Endothelial cell of hepatic sinusoid (primary cell): ENCODE measurements around the gene MST1.

ENCODE experiments used
- in situ Hi-C: cut with HindIII; loops from 2 replicates; pipeline ENCODE4 v1.10.0; 2017; ENCODE audit warnings: low sequenced_read_pairs

Gene MST1

DNA sequence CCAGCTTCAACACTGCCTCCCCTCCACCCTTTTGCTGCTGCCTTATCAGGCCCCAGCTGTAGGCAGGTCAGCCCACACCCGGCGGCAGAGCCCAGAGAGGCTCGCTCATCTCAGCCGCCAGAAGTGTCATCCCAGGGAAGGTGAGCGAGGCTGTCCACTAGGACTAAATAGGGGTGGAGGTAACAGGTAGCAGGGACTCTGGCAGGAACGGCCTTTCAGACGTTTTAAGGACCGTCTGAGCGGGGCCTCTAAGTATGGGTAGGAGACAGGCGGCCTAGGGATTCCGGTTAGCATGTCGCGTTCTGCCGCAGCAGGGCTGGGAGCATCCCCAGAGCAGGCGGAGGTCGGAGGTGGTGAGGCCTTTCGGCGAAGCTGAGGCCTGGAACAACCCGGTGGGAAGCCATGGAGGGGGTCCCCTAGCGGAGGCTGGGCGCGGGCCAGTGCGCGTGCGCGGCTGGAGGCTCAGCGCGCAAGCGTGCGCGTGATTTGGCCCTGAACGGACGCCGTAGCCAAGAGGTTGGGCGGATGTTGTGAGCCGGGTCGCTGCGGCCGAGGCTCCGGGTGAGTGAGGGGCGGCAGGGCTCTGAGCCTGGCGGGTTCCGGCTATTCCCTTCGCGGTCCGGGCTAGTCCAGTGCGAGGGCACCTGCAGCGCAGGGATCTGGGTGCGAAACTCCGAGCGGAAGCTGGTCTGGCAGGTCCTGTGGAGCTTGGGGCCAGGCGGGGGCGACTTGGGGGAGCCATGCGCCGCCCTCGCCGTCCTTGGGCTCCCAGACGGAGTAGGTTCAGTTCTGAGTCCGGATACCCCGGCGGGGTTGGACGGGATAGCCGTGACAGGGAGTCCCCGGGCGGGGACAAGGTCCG is at the start of gene MST1, which contains the start of gene RNF123:
MST1 (minus strand) TSS at position 429 of the 862 bp plus-strand sequence. CDS start 783 bp downstream, outside the sequence.
RNF123 (plus strand) TSS at position 512 of the 862 bp plus-strand sequence. CDS start 1,609 bp downstream, outside the sequence.
- in situ Hi-C loops: no loop called here

DNA sequence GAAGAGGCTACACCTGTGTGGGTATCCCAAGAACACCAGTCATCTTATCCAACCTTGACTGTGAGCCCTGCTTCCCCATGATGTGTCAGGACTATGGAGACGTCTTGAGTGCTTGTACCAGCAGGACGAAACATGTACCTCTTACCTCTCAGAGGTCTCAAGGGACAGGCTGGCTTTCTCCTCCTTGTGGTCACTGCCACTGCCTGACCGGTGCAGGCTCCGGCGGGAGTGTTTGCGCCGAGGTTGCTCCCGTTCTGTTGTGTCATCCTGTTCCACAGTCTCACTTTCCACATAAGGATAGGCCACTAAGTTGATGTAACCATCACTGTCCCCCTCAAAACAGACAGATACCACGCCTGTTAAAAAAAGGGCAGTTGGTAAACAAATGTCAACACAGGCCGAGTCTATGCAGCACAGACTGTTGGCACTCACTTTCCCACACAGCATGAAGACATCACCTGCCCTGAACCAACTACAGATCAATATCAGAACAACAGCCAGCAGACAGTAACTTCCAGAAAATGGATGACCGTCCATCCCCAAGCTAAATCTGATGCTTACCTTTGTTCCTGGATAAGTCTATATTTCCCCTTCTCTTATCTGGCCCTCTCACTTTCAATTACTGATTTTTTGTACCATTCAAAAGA is 48.9 kb upstream of the MST1 start:
- in situ Hi-C loops: no loop called here

DNA sequence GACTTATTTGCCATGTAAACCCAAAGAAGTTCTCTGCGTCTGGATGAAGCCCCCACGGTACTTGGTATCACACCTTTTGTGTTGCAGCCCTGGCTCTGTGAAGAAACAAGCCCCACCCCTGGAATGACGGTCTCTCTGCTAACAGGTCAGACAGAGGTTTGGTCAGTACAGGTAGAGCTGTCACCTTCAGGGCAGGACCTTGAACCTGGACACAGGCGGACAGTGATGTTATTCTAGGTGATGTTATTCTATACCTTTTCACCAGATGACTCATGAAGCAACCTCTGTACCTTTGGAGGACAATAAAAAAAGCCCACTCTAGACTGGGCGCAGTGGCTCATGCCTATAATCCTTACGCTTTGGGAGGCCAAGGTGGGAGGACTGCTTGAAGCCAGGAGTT is 45.5 kb upstream of the MST1 start:
- in situ Hi-C loops: no loop called here

DNA sequence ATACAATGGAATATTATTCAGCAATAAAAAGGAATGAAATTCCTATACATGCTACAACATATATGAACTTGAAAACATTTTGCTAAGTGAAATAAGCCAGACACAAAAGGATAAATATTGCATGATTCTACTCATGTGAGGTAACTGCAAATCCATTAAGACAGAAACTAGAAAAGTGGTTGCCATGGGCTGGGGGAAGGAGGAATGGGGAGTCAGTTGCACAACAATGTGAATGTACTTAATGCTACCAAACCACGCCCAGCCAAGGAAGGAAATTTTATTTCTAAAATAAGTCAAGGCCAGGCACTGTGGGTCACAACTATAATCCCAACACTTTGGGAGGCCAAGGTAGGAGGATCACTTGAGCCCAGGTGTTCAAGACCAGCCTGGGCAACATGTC is 44.3 kb upstream of the MST1 start:
- in situ Hi-C loops: no loop called here

DNA sequence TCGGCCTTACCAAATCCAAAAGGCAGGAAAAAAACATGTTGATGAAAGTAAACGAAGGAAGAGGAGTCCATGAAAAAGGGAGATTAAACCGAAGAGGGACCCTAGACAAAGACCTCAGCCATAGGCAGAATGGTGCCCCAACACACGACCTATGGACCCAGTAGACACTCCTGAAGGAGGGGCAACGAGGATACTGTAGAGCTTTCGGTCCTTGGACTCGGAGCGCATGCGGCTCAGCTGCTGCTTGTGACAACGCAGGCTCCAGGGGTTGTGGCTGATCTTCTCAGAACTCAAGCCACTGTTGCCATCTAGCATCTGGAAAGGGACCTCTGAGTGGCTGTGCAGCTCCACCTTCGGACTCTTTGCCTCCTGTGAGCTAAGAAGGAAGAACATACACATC is 43.3 kb upstream of the MST1 start:
- in situ Hi-C loops: no loop called here

DNA sequence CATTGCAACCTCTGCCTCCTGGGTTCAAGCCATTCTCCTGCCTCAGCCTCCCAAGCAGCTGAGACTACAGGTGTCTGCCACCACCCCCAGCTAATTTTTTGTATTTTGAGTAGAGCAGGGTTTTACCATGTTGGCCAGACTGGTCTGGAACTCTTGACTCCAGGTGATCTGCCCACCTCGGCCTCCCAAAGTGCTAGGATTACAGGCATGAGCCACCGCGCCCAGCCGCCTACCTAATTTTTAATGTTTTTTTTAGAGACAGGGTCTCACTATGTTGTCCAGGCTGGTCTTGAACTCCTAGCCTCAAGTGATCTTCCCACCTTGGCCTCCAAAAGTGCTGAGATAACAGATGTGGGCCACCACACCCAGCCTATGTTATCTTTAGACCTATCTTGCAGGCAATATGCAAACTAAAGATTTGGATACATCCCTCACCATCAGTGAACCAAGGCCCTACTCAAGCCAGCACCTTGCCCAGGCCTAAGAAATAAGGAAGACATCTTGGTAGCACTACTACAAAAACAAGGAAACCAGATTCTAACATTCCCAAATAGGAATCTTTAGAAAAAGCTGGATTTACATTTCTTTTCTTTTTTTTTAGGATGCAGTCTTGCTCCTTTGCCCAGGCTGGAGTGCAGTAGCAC is 40.8 kb upstream of the MST1 start:
- in situ Hi-C loops: no loop called here

DNA sequence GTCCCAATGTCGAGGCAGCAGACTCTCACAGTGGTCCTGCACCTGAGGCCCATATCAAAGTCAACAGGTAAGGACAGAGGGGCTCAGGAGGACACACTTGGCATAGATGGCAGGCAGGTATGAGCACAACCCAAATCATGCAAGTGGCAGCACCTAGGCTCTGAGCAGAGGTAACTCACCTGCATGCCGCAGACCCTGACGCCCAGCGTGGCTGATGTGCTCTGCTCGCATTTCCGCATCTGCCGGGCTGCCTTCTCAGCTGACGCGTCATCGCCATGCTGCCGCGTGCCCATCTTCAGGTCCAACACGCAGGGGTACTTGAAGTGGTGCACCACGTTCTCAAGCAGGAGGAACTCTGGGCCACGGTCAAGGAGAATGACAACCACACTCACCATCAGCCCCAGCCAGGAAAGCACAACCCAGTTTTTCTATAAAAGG is 38.7 kb upstream of the MST1 start:
- in situ Hi-C loops: no loop called here

DNA sequence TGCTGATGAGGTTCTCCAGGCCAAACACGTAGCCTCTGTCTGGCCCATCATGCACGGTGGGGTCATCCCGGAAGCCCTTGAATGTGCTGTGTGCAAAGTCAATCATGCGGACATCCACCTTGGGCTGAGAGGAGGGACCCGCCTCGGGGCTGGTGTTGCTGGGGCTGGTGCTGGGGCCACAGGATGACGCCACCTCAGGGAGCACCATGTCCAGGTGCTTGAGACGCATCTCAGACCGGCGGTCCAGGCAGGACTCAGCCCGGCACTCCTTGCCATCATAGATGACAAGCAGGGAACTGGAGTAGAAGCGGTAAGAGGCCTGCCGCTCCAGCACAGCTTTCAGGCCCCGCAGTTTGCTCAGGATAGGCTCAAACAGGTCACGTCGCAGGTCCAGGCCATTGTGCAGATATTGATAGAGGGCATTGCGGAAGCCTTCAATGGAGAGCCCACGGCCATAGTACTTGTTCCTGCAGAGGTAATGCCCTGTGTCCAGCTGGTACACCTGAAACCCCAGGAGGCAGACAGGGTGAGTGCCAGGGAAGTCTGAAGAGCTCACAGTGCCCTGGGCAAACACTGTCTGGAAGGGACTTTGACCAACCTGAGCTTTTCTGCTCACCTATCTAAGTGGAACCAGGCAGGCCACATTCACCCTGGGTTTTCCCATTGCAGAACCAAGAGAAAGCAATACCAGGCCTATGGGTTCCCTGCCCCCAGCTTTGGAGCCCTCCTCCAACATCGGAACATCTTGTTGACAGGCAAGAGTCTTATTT is 38.1 kb upstream of the MST1 start:
- in situ Hi-C loops: no loop called here

DNA sequence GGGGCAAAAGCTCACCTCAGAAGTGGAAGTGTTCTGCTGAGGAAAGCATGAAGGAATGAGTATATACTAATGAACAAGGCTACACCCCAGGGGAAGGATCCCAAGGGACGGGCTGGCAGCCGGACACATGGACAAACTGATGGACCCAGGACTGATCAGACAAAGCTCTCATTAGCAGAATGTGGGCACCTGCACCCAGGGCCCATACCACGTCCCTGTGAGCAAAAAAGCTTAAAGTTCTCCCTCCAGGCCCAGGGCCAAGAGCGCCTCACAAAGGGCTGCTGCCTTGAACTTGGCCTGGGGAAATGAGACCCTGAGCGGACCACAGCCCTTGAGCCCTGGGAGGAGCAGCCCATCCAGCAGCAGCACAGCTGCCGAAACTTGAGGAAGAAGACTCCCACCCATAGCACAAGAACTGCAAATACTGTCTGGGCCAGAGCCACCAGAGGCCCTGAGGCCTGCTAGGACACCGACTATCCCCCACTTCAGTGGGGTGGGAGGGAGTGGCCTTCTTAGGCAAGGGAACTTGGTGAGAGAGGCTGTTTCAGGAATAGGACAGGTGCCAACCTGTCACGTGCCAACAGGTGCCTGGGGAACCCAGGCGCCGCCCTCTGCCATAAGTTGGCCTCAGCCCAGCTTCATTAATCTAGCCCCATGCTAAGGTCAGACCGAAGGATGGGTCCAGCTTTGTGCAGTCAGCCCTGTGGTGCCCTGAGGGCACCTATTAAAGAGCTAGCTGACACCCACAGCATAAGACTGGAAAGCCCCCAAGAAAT is 36.8 kb upstream of the MST1 start:
- in situ Hi-C loops: no loop called here

DNA sequence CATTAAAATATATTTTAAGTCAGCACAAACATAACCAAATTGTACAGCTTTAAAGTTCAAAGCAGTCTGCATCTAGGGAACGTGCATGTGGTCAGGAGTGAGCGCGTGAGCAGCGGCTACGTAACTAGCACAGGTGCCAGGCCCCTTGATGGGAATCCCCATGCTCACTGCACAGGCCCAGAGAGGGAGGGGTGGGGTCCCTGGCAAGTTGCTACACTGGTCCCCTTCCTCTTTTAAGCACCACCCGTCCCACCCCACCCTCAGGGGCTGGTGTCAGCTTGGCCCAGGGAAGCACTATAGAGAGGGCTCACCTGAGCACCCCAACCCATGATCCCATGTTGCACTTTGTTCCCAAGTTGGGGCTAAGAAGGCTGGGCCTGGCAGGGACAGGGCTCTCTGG is 35.3 kb upstream of the MST1 start:
- in situ Hi-C loops: no loop called here

DNA sequence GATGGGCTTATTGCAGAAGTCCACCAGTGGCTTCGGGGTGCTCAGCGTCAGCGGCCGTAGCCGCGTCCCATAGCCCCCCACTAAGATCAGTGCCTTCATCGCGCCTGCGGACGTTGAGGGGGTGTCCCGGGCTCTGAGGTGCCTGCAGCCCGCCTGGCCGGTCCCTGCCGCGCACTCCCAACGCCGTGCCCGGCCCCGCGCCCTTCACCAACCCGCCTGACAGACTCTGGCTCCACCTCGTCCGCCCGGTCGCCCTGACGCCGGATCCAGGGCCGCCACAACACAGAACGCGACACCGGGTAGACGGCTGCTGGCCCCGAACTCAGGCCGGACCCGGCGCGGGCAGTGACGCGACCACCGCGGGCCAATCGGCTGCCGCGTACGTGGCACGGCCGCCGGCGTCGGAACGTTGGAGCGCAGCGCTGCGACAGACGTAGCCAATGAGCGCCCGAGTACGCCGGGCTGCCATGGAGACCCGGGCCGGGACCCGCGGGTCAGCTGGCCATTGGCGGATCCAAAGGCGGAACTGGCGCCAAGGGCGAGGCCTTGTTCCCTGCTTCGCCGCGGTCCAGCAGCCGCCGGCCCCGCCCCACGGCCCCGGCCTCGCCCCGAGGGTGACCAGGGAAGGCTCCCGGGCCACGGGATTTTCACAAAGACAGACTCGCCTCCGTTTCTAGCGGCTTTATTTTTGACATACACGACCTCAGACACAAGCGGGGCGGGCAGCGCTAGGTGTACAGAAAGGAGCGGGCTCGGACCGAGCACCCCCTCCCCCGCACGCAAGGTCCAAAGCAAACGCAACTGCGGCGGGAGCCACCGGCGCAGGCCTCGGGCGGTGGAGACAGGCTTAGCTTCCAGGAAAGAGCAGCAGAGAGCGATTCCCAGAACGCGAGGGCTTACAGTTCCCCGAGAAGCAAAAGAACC is 34.6 kb upstream of the MST1 start, which contains the start of gene GMPPB:
GMPPB (minus strand) TSS at position 324 of the 924 bp plus-strand sequence; CDS start at position 99, 225 bp downstream.
- in situ Hi-C loops: no loop called here

DNA sequence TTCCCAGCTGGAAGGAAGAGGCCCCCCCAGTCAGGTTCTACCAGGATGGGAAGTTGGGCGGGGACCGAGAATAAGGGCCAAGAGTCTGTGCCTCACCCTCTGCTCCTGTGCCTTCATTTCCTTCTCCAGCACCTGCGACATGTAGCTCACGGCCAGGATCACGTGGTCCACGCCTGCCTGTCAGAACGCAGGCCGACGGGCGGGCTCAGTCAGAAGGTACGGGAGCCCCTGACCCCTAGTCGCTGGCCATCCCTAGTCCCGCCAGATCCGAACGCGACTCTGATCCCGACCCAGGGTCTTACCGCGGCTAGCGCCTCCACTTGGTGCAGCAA is 34.0 kb upstream of the MST1 start:
- in situ Hi-C loops: no loop called here

DNA sequence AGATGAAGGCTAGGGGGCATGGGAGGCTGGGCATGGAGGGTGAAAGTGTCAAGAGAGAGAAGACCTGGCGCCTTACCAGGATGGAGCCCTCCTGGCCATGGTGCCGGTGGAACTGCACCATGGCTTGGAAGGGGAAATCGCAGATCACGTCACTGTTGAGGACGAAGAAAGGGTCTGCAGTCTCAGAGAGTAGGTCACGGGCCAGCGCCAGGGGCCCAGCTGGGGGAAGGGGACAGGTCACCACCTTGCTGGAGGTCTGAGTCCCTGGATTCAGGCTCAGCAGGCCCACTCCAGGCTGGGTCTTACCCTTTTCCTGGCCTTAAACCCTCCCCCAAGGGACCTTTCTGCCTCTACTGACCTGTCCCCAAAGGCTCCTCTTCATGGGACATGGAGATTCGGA is 33.6 kb upstream of the MST1 start:
- in situ Hi-C loops: no loop called here

DNA sequence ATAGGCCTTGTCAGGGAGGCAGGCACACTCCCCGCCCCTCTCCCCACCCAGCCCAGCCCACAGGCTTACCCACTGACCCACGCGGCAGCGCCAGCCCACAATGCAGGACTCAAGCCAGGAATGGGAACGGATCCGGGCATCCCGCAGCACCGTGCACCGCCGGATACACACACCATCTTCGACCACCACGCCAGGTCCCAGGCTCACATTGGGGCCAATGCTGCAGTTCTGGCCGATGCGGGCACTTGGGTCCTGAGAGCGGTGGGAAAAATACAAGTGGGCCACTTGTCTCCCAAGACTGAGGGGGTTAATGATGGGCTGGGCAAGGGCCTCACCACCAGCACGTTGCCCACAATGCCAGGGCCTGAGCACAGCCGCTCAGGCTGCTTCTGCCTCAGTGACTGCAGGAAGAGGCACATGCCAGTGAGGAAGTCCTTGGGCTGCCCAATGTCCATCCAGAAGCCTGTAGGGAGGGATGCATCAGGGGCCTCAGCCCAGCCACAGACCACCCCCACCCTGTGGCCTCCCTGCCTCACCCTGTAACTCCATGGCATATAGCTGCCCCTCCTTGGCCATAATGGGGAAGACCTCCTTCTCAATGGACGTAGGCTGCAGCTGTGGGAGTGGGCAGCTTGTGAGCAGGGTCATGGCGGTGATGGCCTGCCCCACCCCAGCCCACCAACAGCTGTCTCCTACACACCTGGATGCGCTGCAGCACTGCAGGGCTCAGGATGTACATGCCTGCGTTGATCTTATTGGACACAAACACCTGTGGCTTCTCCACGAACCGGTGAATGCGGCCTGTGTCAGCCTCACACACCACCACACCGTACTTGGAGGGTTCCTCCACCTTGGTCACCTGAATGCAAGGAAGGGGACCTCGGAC is 32.9 kb upstream of the MST1 start:
- in situ Hi-C loops: no loop called here

DNA sequence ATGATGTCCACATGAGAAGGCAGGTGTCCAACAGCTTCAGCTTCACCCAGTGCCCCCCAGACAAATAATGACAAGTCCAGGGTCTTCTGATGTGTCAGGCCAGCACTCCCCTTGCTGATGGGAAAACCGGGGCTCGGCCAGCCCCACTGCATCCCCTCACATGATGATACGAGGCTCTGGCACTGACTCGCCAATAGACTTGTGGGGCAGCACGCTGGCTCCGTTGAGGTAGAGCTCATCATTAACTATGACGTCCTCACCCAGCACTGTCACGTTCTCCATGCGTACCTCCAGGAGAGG is 32.3 kb upstream of the MST1 start:
- in situ Hi-C loops: no loop called here

DNA sequence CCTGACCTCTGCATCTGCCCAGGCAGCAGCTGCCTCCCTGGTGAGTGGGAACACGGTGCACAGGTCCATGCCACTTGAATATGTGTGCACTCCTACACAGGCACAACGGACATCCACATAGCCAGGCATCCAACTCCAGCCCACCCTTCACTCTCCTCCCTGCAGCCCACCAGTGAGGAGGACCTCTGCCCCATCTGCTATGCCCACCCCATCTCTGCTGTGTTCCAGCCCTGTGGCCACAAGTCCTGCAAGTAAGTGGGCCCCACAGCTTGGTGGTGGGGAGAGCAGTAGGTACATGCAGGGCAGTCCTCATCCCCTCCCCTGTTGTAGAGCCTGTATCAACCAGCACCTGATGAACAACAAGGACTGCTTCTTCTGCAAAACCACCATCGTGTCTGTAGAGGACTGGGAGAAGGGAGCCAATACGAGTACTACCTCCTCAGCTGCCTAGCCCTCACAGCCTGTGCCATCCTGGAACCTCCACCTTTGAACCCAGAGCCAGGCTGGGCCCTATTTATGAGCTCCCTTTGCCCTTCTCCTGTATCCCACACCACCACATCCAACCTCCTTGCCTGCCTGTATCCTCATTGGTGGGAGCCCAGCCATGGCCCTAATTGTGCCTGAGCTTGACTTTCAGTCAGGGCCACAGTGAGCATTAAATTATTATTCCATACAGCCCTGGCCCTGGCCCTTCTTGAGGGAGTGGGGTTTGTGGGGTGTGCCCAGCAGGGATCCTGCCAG is 31.8 kb upstream of the MST1 start:
- in situ Hi-C loops: no loop called here

DNA sequence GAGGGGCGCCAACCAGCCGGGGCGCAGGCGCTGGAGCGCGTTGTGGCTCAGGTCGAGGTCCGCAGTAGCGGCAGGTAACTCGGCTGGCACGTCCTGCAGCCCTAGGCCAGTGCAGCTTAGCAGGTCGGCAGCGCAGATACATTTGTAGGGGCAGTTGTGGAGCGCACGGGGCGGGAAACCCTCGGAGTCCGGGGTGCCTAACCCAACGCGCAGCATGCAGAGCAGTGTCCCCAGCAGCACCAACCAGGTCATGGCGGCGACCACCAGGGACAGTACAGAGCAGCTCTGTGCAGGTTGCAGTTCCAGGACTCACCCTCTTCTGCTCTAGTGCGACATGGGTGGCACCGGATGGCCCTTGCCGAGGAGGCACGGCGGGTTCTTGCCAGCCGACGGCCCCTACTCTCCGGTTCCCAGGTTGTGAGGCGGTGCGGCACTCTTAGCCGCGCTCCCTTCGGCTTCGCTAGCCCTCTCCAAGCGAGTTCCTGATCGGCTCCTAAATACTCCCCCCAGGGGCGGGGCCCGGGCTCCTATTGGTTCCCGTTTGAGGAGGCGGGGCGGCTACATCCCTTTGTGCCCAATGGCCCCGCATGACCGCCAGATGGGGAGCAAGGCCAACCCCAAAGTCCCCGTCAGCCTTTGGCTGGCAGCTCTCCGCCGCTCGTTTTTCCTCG is 30.1 kb upstream of the MST1 start, which contains the start of gene AMIGO3:
AMIGO3 (minus strand) TSS at position 471 of the 671 bp plus-strand sequence; CDS start at position 252, 219 bp downstream.
- in situ Hi-C loops: no loop called here
